Activated CD4-positive, alpha-beta T cell treated with anti-CD3 and anti-CD28 coated beads, Interleukin-2, Interleukin-6, amounts not matched to agents 100 ng/mL and 50 ng/mL, durations not matched to agents 16 hours and 8 hours (primary cell): ENCODE data around the gene CCDC181.
A peak's percentile ranks its signal among the peaks of the same experiment; 100 is the strongest.
"Not testable (repeated sequence)": the region's sequence is repeated elsewhere in the genome, so short reads cannot be mapped to it uniquely, and the experiment has no call there.

Experiments
- DNase-seq: peaks from one replicate; pipeline ENCODE4 v3.0.0-alpha.2; 2020

Gene CCDC181

GRCh38 chr1:169427081-169427641 lies at the start of gene CCDC181:
Gene CCDC181, minus strand, starts transcription at chr1:169427474. Its CDS starts 2,547 bp downstream, at chr1:169424927.
- DNase-seq, result peak; percentile 75

GRCh38 chr1:169475806-169476387 lies 48.6 kb upstream of the CCDC181 start:
- DNase-seq, result no peak

GRCh38 chr1:169474302-169474995 lies 47.2 kb upstream of the CCDC181 start:
- DNase-seq, result no peak

- no peak for DNase-seq
Observed at GRCh38 chr1:169473347-169473746, 46.1 kb upstream of the CCDC181 start.

- DNase-seq, result no peak
Observed at GRCh38 chr1:169472738-169473137, 45.5 kb upstream of the CCDC181 start.

- no peak for DNase-seq
Observed at GRCh38 chr1:169468982-169469381, 41.7 kb upstream of the CCDC181 start.

GRCh38 chr1:169466259-169467230 lies 39.3 kb upstream of the CCDC181 start:
- peak; percentile 43 for DNase-seq

- no peak for DNase-seq
Observed at GRCh38 chr1:169465281-169465680, 38.0 kb upstream of the CCDC181 start.

GRCh38 chr1:169462385-169462784 lies 35.1 kb upstream of the CCDC181 start:
- DNase-seq, result no peak

- DNase-seq, result peak; percentile 45
Observed at GRCh38 chr1:169461390-169462000, 34.2 kb upstream of the CCDC181 start.

- peak; percentile 50 for DNase-seq
Observed at GRCh38 chr1:169460191-169460833, 33.0 kb upstream of the CCDC181 start.

- no peak for DNase-seq
Observed at GRCh38 chr1:169457443-169457842, 30.2 kb upstream of the CCDC181 start.

- no peak for DNase-seq
Observed at GRCh38 chr1:169456029-169456428, 28.8 kb upstream of the CCDC181 start.

GRCh38 chr1:169452921-169453320 lies 25.6 kb upstream of the CCDC181 start:
- DNase-seq, result no peak

GRCh38 chr1:169451218-169451824 lies 24.0 kb upstream of the CCDC181 start:
- no peak for DNase-seq

GRCh38 chr1:169443923-169444322 lies 16.6 kb upstream of the CCDC181 start:
- DNase-seq, result no peak

- DNase-seq, result no peak
Observed at GRCh38 chr1:169426174-169426705, 1.0 kb downstream of the CCDC181 start.

- no peak for DNase-seq
Observed at GRCh38 chr1:169421309-169421708, 6.0 kb downstream of the CCDC181 start.

GRCh38 chr1:169414952-169415351 lies 12.3 kb downstream of the CCDC181 start:
- DNase-seq, result no peak

GRCh38 chr1:169408340-169408739 lies 18.9 kb downstream of the CCDC181 start:
- DNase-seq, result not testable (repeated sequence)

GRCh38 chr1:169402578-169402977 lies 24.7 kb downstream of the CCDC181 start:
- not testable (repeated sequence) for DNase-seq
